ENCODE measurements around the gene UBA5. TPM values are rescaled to one million over a fixed set of nuclear protein-coding genes. Genes with fewer than 3 reads are reported as not detected.

The UBA5 gene
- total RNA-seq, 1 experiment from 2014 or later = 44.0 TPM

GRCh38 chr3:132709761-132710160 is 49.6 kb downstream of the UBA5 start:
- POLR2A ChIA-PET = no interaction called here
- no peak for ATAC-seq

GRCh38 chr3:132710311-132710710 is 50.2 kb downstream of the UBA5 start:
- intact Hi-C loops (cut with micrococcal nuclease; ENCODE audit: unreplicated experiment) = no loop called here

More at GRCh38 chr3:132709761-132710160, 49.6 kb downstream of the UBA5 start:
- Histone ChIP-seq H3K27me3 (ENCODE audit: control insufficient read depth, insufficient read depth, low read length) (no peaks in the 10 kb centered on the region), H3K4me1 (ENCODE audit: control insufficient read depth, insufficient read depth, low read length) (no peaks in the 10 kb centered on the region), H3K9me3 (ENCODE audit: control insufficient read depth, insufficient read depth, low read depth, low read length) (no peaks in the 10 kb centered on the region), H3K27ac (ENCODE audit: low read length) (no peak overlapping the region), H3K36me3 (ENCODE audit: control insufficient read depth, insufficient read depth, low read length) (peaks cover 29% of the 10 kb centered on the region), H3K4me3 (ENCODE audit: low read depth in 2 of 2, low read length in 2 of 2) (no peak overlapping the region)
- TF ChIP-seq TCF7L2 (IDR thresholded peaks at IDR 0.05; ENCODE audit: low read depth, low read length) = no peak
- TF ChIP-seq REST (IDR thresholded peaks at IDR 0.05; ENCODE audit: insufficient read depth in 1 of 2, low read depth in 2 of 2, low read length in 1 of 2) = no peak
- no peak for TF ChIP-seq POLR2AphosphoS5 (IDR thresholded peaks at IDR 0.05; ENCODE audit: low read depth, low read length)
- TF ChIP-seq CTCF (IDR thresholded peaks at IDR 0.05) = no peak
- no peak for TF ChIP-seq SIN3A (IDR thresholded peaks at IDR 0.05; ENCODE audit: borderline replicate concordance, insufficient read depth, low read depth, low read length)
- no peak for DNase-seq (ENCODE audit: low read depth, low spot score)
- CTCF ChIA-PET = no interaction called here
- intact Hi-C loops (cut with micrococcal nuclease; ENCODE audit: unreplicated experiment) = no loop called here
- in situ Hi-C loops (cut with HindIII; ENCODE audit: low pct_unique_long_range_greater_than_20kb, low sequenced_read_pairs) = no loop called here
- BruUV-seq (replicated peaks) = no TSS peak

More at GRCh38 chr3:132710311-132710710, 50.2 kb downstream of the UBA5 start:
- no peaks in the 10 kb centered on the region for H3K27me3 ChIP-seq (ENCODE audit: control insufficient read depth, insufficient read depth, low read length)
- no peak overlapping the region for H3K4me3 ChIP-seq (ENCODE audit: low read depth in 2 of 2, low read length in 2 of 2)
- ChIA-PET CTCF (no interaction called here), POLR2A (interaction anchor here (0.6 kb wide), 1 partner anchor 717 kb away, joined by 4 read pairs; no protein-coding TSS in a partner anchor)
- no peaks in the 10 kb centered on the region for H3K9me3 ChIP-seq (ENCODE audit: control insufficient read depth, insufficient read depth, low read depth, low read length)
- ATAC-seq = no peak
- in situ Hi-C loops (cut with HindIII; ENCODE audit: low pct_unique_long_range_greater_than_20kb, low sequenced_read_pairs) = no loop called here
- no peak overlapping the region for H3K27ac ChIP-seq (ENCODE audit: low read length)
- H3K36me3 ChIP-seq (ENCODE audit: control insufficient read depth, insufficient read depth, low read length) = peaks cover 31% of the 10 kb centered on the region
- TF ChIP-seq REST (IDR thresholded peaks at IDR 0.05; ENCODE audit: insufficient read depth in 1 of 2, low read depth in 2 of 2, low read length in 1 of 2) = no peak
- no peak for TF ChIP-seq SIN3A (IDR thresholded peaks at IDR 0.05; ENCODE audit: borderline replicate concordance, insufficient read depth, low read depth, low read length)
- TF ChIP-seq POLR2AphosphoS5 (IDR thresholded peaks at IDR 0.05; ENCODE audit: low read depth, low read length) = no peak
- TF ChIP-seq CTCF (IDR thresholded peaks at IDR 0.05) = no peak
- TF ChIP-seq TCF7L2 (IDR thresholded peaks at IDR 0.05; ENCODE audit: low read depth, low read length) = no peak
- no peaks in the 10 kb centered on the region for H3K4me1 ChIP-seq (ENCODE audit: control insufficient read depth, insufficient read depth, low read length)
- BruUV-seq (replicated peaks) = no TSS peak
- DNase-seq (ENCODE audit: low read depth, low spot score) = no peak
